CD4-positive, CD25-positive, alpha-beta regulatory T cell (primary cell): Measurements from ENCODE around the gene DMAC2. TPM values are rescaled to one million over a fixed set of nuclear protein-coding genes. Genes with fewer than 3 reads are reported as not detected.
A peak's percentile ranks its signal among the peaks of the same experiment; 100 is the strongest.

ENCODE experiments used
- ATAC-seq, 2 donors: fragments of 150-1000 bp; cut with Tn5 transposase; one replicate each; pipeline ENCODE4 v1.10.0; 2021; ENCODE audit warnings: low read depth in 2 of 2, moderate number of reproducible peaks in 2 of 2, moderate library complexity in 1 of 2
- DNase-seq, 3 donors: peaks; one replicate each; pipeline versions ENCODE4 v3.0.0 to v3.0.0-alpha.2; 2012 to 2022; ENCODE audit warnings: mixed read lengths in 1 of 3
- H3K27ac ChIP-seq: one replicate; pipeline ENCODE4 v1.7.0; 2013; ENCODE audit warnings: mild to moderate bottlenecking, low read length; ENCODE audit not compliant: insufficient read depth, poor library complexity, severe bottlenecking
- H3K27me3 ChIP-seq: one replicate; pipeline ENCODE4 v1.7.0; 2013; ENCODE audit warnings: low read length; ENCODE audit not compliant: control insufficient read depth, insufficient read depth
- H3K36me3 ChIP-seq: one replicate; pipeline ENCODE4 v1.7.0; 2013; ENCODE audit warnings: mild to moderate bottlenecking, low read length, moderate library complexity; ENCODE audit not compliant: control insufficient read depth, insufficient read depth
- H3K4me1 ChIP-seq: 2 replicates; pipeline ENCODE4 v1.7.0; 2013; ENCODE audit warnings: mild to moderate bottlenecking, low read length; ENCODE audit not compliant: insufficient read depth, control insufficient read depth, poor library complexity, severe bottlenecking
- H3K4me3 ChIP-seq: one replicate; pipeline ENCODE4 v1.7.0; 2013; ENCODE audit warnings: low read depth, mild to moderate bottlenecking, low read length, moderate library complexity
- H3K9me3 ChIP-seq, 2 experiments: 1 replicate in 1 of 2; 2 replicates in 1 of 2; pipeline ENCODE4 v1.7.0; 2013; ENCODE audit warnings: low read length in 2 of 2, mild to moderate bottlenecking in 1 of 2, moderate library complexity in 1 of 2; ENCODE audit not compliant: control insufficient read depth in 2 of 2
- H3K27ac Mint-ChIP-seq, 3 donors: one replicate each; pipeline ENCODE4 v1.8.0; 2020 to 2022; ENCODE audit warnings: mild to moderate bottlenecking in 3 of 3, mixed read lengths in 3 of 3, moderate library complexity in 2 of 3
- H3K27me3 Mint-ChIP-seq: one replicate; pipeline ENCODE4 v1.8.0; 2022; ENCODE audit warnings: mild to moderate bottlenecking, mixed read lengths
- H3K36me3 Mint-ChIP-seq: one replicate; pipeline ENCODE4 v1.8.0; 2020; ENCODE audit warnings: mixed read lengths
- H3K4me1 Mint-ChIP-seq, 4 donors: one replicate each; pipeline ENCODE4 v1.8.0; 2020 to 2022; ENCODE audit warnings: mixed read lengths in 4 of 4, mild to moderate bottlenecking in 1 of 4
- H3K4me3 Mint-ChIP-seq, 4 donors: one replicate each; pipeline ENCODE4 v1.8.0; 2020 to 2022; ENCODE audit warnings: mild to moderate bottlenecking in 4 of 4, mixed read lengths in 4 of 4, moderate library complexity in 3 of 4
- H3K9me3 Mint-ChIP-seq, 7 donors: one replicate each; pipeline ENCODE4 v1.8.0; 2020 to 2022; ENCODE audit warnings: mixed read lengths in 7 of 7, mild to moderate bottlenecking in 3 of 7, moderate library complexity in 2 of 7
- polyA plus RNA-seq, 4 donors: library from polyadenylated mRNA; unstranded; fragments of 300-500 nt; fragmentation: Illumina TruSeq; gene quantifications; one replicate each; pipeline ENCODE4 v1.2.3, GENCODE V29; 2021
- total RNA-seq: library from RNA; stranded (reverse); gene quantifications from one replicate; pipeline ENCODE4 v1.2.3, GENCODE V29; 2022

DMAC2 gene
- total and polyA plus RNA-seq, 5 donors from 2014 or later, result 26.8 to 58.6 (median 48.3) TPM

DNA sequence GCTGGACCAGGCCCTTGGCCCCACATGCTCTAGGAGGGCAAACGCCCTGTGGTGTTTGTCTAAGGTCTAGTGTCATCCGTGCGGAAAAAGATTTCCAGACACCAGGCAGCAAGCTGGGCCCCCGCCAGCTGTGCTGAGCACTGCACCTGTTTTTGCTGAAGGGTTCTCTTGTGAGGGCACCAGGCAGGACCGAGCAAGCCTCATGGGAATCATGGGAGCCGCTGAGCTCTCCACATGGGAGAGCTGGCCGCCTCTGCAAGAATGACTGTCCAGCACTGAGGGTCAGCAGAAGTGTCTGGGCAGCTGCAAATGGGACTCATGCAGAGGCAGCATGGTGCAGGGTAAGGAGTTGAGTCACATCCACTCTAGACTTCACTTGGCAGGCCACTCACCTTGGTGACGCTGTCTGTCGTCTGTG lies 24.5 kb downstream of the DMAC2 start:
- Histone ChIP-seq H3K4me1 (no peaks in the 10 kb centered on the region), H3K4me3 (no peak overlapping the region), H3K36me3 (peaks cover 54% of the 10 kb centered on the region), H3K27me3 (no peaks in the 10 kb centered on the region), H3K9me3 (no peaks in the 10 kb centered on the region), H3K27ac (no peak overlapping the region)
- Mint-ChIP-seq H3K4me1 (peaks cover 0 to under 1% (median under 1%) of the 10 kb centered on the region in 4 donors), H3K27me3 (no peaks in the 10 kb centered on the region), H3K4me3 (no peak overlapping the region), H3K27ac (no peak overlapping the region), H3K36me3 (peaks cover 21% of the 10 kb centered on the region), H3K9me3 (no peaks in the 10 kb centered on the region)
- ATAC-seq, result no peak
- no peak for DNase-seq

- Histone ChIP-seq H3K36me3 (peaks cover 49% of the 10 kb centered on the region), H3K4me1 (no peaks in the 10 kb centered on the region)
- H3K27me3 Mint-ChIP-seq, result no peaks in the 10 kb centered on the region
Measured at GRCh38 chr19:41414461-41414860, 25.3 kb downstream of the DMAC2 start.

GRCh38 chr19:41413947-41414346 lies 25.8 kb downstream of the DMAC2 start:
- Histone ChIP-seq H3K36me3 (peaks cover 44% of the 10 kb centered on the region), H3K27me3 (no peaks in the 10 kb centered on the region), H3K9me3 (no peaks in the 10 kb centered on the region), H3K27ac (no peak overlapping the region), H3K4me1 (no peaks in the 10 kb centered on the region), H3K4me3 (no peak overlapping the region)
- ATAC-seq (no peak), DNase-seq (no peak)
- peaks cover 21% of the 10 kb centered on the region for H3K36me3 Mint-ChIP-seq
- no peak overlapping the region for H3K4me3 Mint-ChIP-seq
- H3K27me3 Mint-ChIP-seq, result no peaks in the 10 kb centered on the region
- no peaks in the 10 kb centered on the region for H3K9me3 Mint-ChIP-seq
- no peak overlapping the region for H3K27ac Mint-ChIP-seq
- peaks cover 0 to 9% (median 5%) of the 10 kb centered on the region in 4 donors for H3K4me1 Mint-ChIP-seq

More at GRCh38 chr19:41414461-41414860, 25.3 kb downstream of the DMAC2 start:
- Histone ChIP-seq H3K27ac (no peak overlapping the region), H3K9me3 (no peaks in the 10 kb centered on the region), H3K27me3 (no peaks in the 10 kb centered on the region), H3K4me3 (no peak overlapping the region)
- DNase-seq, result no peak
- Mint-ChIP-seq H3K9me3 (no peaks in the 10 kb centered on the region), H3K4me1 (peaks cover 0 to 6% (median 3%) of the 10 kb centered on the region in 4 donors), H3K27ac (no peak overlapping the region), H3K36me3 (peaks cover 21% of the 10 kb centered on the region), H3K4me3 (no peak overlapping the region)
- ATAC-seq, result no peak

- H3K27ac Mint-ChIP-seq, result no peak overlapping the region
- Histone ChIP-seq H3K9me3 (no peaks in the 10 kb centered on the region), H3K27ac (no peak overlapping the region), H3K27me3 (no peaks in the 10 kb centered on the region), H3K36me3 (peaks cover 39% of the 10 kb centered on the region), H3K4me1 (no peaks in the 10 kb centered on the region), H3K4me3 (no peak overlapping the region)
- no peak overlapping the region for H3K4me3 Mint-ChIP-seq
- H3K27me3 Mint-ChIP-seq, result no peaks in the 10 kb centered on the region
- H3K4me1 Mint-ChIP-seq, result peaks cover 0 to 9% (median 6%) of the 10 kb centered on the region in 4 donors
- H3K36me3 Mint-ChIP-seq, result peaks cover 21% of the 10 kb centered on the region
- no peak for ATAC-seq
- no peaks in the 10 kb centered on the region for H3K9me3 Mint-ChIP-seq
- DNase-seq, result no peak
Measured at GRCh38 chr19:41412953-41413352, 26.8 kb downstream of the DMAC2 start.

- no peaks in the 10 kb centered on the region for H3K27me3 Mint-ChIP-seq
- Histone ChIP-seq H3K27me3 (no peaks in the 10 kb centered on the region), H3K27ac (no peak overlapping the region), H3K36me3 (peaks cover 37% of the 10 kb centered on the region), H3K4me1 (no peaks in the 10 kb centered on the region), H3K4me3 (no peak overlapping the region), H3K9me3 (no peaks in the 10 kb centered on the region)
- peaks cover 3 to 13% (median 7%) of the 10 kb centered on the region in 4 donors for H3K4me1 Mint-ChIP-seq
- no peak overlapping the region for H3K27ac Mint-ChIP-seq
- peak overlapping the region in 1 of 4 donors; percentile 28 for H3K4me3 Mint-ChIP-seq
- H3K36me3 Mint-ChIP-seq, result peaks cover 28% of the 10 kb centered on the region
- ATAC-seq, result no peak
- H3K9me3 Mint-ChIP-seq, result no peaks in the 10 kb centered on the region
- DNase-seq, result no peak
Measured at GRCh38 chr19:41411968-41412265, 27.8 kb downstream of the DMAC2 start.

GRCh38 chr19:41411100-41411967 lies 28.4 kb downstream of the DMAC2 start:
- Mint-ChIP-seq H3K36me3 (peaks cover 28% of the 10 kb centered on the region), H3K4me3 (no peak overlapping the region), H3K4me1 (peaks cover 5 to 13% (median 7%) of the 10 kb centered on the region in 4 donors), H3K27ac (no peak overlapping the region), H3K27me3 (no peaks in the 10 kb centered on the region), H3K9me3 (no peaks in the 10 kb centered on the region)
- DNase-seq (no peak), ATAC-seq (no peak)
- Histone ChIP-seq H3K27ac (no peak overlapping the region), H3K4me1 (no peaks in the 10 kb centered on the region), H3K27me3 (no peaks in the 10 kb centered on the region), H3K36me3 (peaks cover 35% of the 10 kb centered on the region), H3K9me3 (no peaks in the 10 kb centered on the region), H3K4me3 (no peak overlapping the region)

DNA sequence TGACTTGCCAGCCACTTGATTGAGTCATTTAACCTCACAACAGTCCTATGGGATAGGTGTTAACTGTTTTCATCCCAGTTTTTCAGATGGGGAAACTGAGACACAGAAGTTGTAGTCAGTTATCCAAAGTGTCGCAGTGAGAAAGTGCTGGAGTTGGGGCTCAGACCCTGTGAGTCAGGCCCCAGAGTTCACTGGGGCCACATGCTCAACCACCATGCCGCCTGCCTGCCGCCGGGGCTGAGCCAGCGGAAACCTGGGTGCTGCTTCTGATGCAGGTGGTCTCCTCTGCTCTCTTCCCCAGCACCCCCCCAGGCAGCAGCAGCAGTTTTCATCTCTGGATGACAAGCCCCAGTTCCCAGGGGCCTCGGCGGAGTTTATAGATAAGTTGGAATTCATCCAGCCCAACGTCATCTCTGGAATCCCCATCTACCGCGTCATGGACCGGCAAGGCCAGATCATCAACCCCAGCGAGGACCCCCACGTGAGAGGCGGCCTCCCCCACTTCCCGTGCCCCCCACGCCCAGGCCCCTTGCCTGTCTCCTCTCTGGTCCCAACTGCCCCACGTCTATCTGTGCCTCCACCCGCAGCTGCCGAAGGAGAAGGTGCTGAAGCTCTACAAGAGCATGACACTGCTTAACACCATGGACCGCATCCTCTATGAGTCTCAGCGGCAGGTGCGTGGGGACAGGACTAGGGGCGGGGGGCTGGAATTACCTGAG lies 29.2 kb downstream of the DMAC2 start:
- no peaks in the 10 kb centered on the region for H3K9me3 ChIP-seq
- no peak overlapping the region for H3K27ac ChIP-seq
- no peaks in the 10 kb centered on the region for H3K27me3 ChIP-seq
- Mint-ChIP-seq H3K9me3 (no peaks in the 10 kb centered on the region), H3K4me1 (peaks cover 5 to 13% (median 7%) of the 10 kb centered on the region in 4 donors), H3K36me3 (peaks cover 25% of the 10 kb centered on the region), H3K27me3 (no peaks in the 10 kb centered on the region), H3K4me3 (no peak overlapping the region), H3K27ac (no peak overlapping the region)
- no peak for ATAC-seq
- H3K36me3 ChIP-seq, result peaks cover 31% of the 10 kb centered on the region
- no peak for DNase-seq
- H3K4me3 ChIP-seq, result no peak overlapping the region
- no peaks in the 10 kb centered on the region for H3K4me1 ChIP-seq
